Natural killer cell (primary cell): ENCODE measurements around the gene GATAD2A. TPM values are rescaled to one million over a fixed set of nuclear protein-coding genes. Genes with fewer than 3 reads are reported as not detected.
"Not testable (repeated sequence)": the region's sequence is repeated elsewhere in the genome, so short reads cannot be mapped to it uniquely, and the experiment has no call there.

Experiments used
- ATAC-seq, 3 donors: fragments of 150-1000 bp in 2 of 3; fragments of 200-7000 bp in 1 of 3; cut with Tn5 transposase; 1 replicate in 1 of 3; 2 replicates in 2 of 3; pipeline ENCODE4 v1.10.0; 2021; ENCODE audit warnings: mild to moderate bottlenecking in 2 of 3, moderate library complexity in 2 of 3
- DNase-seq, 2 donors: peaks; one replicate each; pipeline versions ENCODE4 v3.0.0 to v3.0.0-alpha.2; 2013 to 2021; ENCODE audit warnings: mixed read lengths in 1 of 2
- H3K27ac ChIP-seq: one replicate; pipeline ENCODE4 v1.5.1; 2013; ENCODE audit warnings: mild to moderate bottlenecking, low read length
- H3K27me3 ChIP-seq: one replicate; pipeline ENCODE4 v1.6.1; 2013; ENCODE audit warnings: low read length; ENCODE audit not compliant: control insufficient read depth, insufficient read depth
- H3K36me3 ChIP-seq: one replicate; pipeline ENCODE4 v1.6.1; 2013; ENCODE audit warnings: low read length; ENCODE audit not compliant: control insufficient read depth, insufficient read depth
- H3K4me1 ChIP-seq: one replicate; pipeline ENCODE4 v1.6.1; 2013; ENCODE audit warnings: low read length; ENCODE audit not compliant: control insufficient read depth, insufficient read depth
- H3K4me3 ChIP-seq: one replicate; pipeline ENCODE4 v1.5.1; 2013; ENCODE audit warnings: low read length
- H3K9me3 ChIP-seq: one replicate; pipeline ENCODE4 v1.6.1; 2013; ENCODE audit warnings: low read length; ENCODE audit not compliant: control insufficient read depth, insufficient read depth
- H3K27ac Mint-ChIP-seq, 2 donors: one replicate each; pipeline ENCODE4 v1.8.0; 2022; ENCODE audit warnings: mild to moderate bottlenecking in 2 of 2, mixed read lengths in 2 of 2, moderate library complexity in 1 of 2
- H3K27me3 Mint-ChIP-seq, 2 donors: one replicate each; pipeline ENCODE4 v1.8.0; 2022; ENCODE audit warnings: low read depth in 2 of 2, mixed read lengths in 2 of 2
- H3K36me3 Mint-ChIP-seq: one replicate; pipeline ENCODE4 v1.8.0; 2022; ENCODE audit warnings: mixed read lengths
- H3K4me1 Mint-ChIP-seq, 2 donors: one replicate each; pipeline ENCODE4 v1.8.0; 2022; ENCODE audit warnings: mixed read lengths in 2 of 2
- H3K4me3 Mint-ChIP-seq: one replicate; pipeline ENCODE4 v1.8.0; 2022; ENCODE audit warnings: mild to moderate bottlenecking, moderate library complexity, mixed read lengths
- H3K9me3 Mint-ChIP-seq, 2 donors: one replicate each; pipeline ENCODE4 v1.8.0; 2022; ENCODE audit warnings: mixed read lengths in 2 of 2
- CTCF ChIP-seq: fragments of 200-600 bp; IDR thresholded peaks from one replicate; pipeline ENCODE4 v1.8.0; 2022; ENCODE audit warnings: antibody characterized with exemption
- WGBS: methylation state at CpG from one replicate; pipeline ENCODE4 v1.1.7; 2013; ENCODE audit warnings: missing lambda C conversion rate; ENCODE audit not compliant: insufficient coverage; 5-methylcytosine and 5-hydroxymethylcytosine counted together
- intact Hi-C: fragments of 100-400 bp; cut with micrococcal nuclease; formaldehyde crosslinking; loops from one replicate; pipeline ENCODE4 v1.14.2; 2022
- total RNA-seq, 4 donors: library from RNA; stranded (reverse); fragments of 120-200 nt in 1 of 4; gene quantifications; one replicate each; pipeline versions ENCODE4 v1.2.3 to v1.2.4, GENCODE V29; 2013 to 2022

The GATAD2A gene
- total RNA-seq, 3 donors from 2014 or later (not counting 1 experiment from before 2014, with no cell fraction given): 209 to 232 (median 230) TPM

GRCh38 chr19:19387108-19387507 lies 18.4 kb upstream of the GATAD2A start:
- Histone ChIP-seq H3K36me3 (no peaks in the 10 kb centered on the region), H3K27me3 (no peaks in the 10 kb centered on the region), H3K9me3 (no peaks in the 10 kb centered on the region), H3K27ac (peak overlapping the region; percentile 90), H3K4me3 (peak overlapping the region; percentile 89), H3K4me1 (peaks cover 46% of the 10 kb centered on the region)
- peak overlapping the region; percentile 99 for H3K4me3 Mint-ChIP-seq
- H3K9me3 Mint-ChIP-seq: no peaks in the 10 kb centered on the region
- intact Hi-C loops: loop anchor here (5.0 kb wide), 1 partner anchor 35 kb away; no protein-coding TSS in a partner anchor
- TF ChIP-seq CTCF: no peak
- DNase-seq: no peak
- H3K27ac Mint-ChIP-seq: peak overlapping the region; percentile 98 to 100
- H3K36me3 Mint-ChIP-seq: no peaks in the 10 kb centered on the region
- ATAC-seq: no peak
- WGBS: 51% methylated on average over 4 of the region's 5 CpGs
- H3K4me1 Mint-ChIP-seq: peaks cover 52 to 58% of the 10 kb centered on the region in 2 donors
- no peaks in the 10 kb centered on the region for H3K27me3 Mint-ChIP-seq

GRCh38 chr19:19388568-19389555 lies 16.6 kb upstream of the GATAD2A start:
- no peaks in the 10 kb centered on the region for H3K36me3 Mint-ChIP-seq
- peak overlapping the region; percentile 99 for H3K4me3 Mint-ChIP-seq
- intact Hi-C loops: loop anchor here (5.0 kb wide), 1 partner anchor 33 kb away; no protein-coding TSS in a partner anchor
- DNase-seq: peak in 1 of 2 donors; percentile 33
- H3K4me3 ChIP-seq: no peak overlapping the region
- TF ChIP-seq CTCF: no peak
- peak overlapping the region; percentile 56 for H3K27ac ChIP-seq
- H3K27me3 Mint-ChIP-seq: no peaks in the 10 kb centered on the region
- no peaks in the 10 kb centered on the region for H3K36me3 ChIP-seq
- ATAC-seq: no peak
- H3K27me3 ChIP-seq: no peaks in the 10 kb centered on the region
- H3K4me1 Mint-ChIP-seq: peaks cover 57 to 58% of the 10 kb centered on the region in 2 donors
- H3K9me3 Mint-ChIP-seq: no peaks in the 10 kb centered on the region
- no peaks in the 10 kb centered on the region for H3K9me3 ChIP-seq
- H3K27ac Mint-ChIP-seq: peak overlapping the region; percentile 98 to 100
- WGBS: 64% methylated on average over 13 of the region's 13 CpGs
- H3K4me1 ChIP-seq: peaks cover 54% of the 10 kb centered on the region

GRCh38 chr19:19389683-19390082 lies 15.8 kb upstream of the GATAD2A start:
- H3K9me3 ChIP-seq, H3K27me3 ChIP-seq, H3K36me3 Mint-ChIP-seq, DNase-seq, H3K27ac ChIP-seq, H3K36me3 ChIP-seq, ATAC-seq, H3K4me3 ChIP-seq, H3K27me3 Mint-ChIP-seq, H3K9me3 Mint-ChIP-seq: not testable (repeated sequence)
- H3K4me1 ChIP-seq: peaks cover 57% of the 10 kb centered on the region
- Mint-ChIP-seq H3K4me3 (peak overlapping the region; percentile 99), H3K27ac (peak overlapping the region; percentile 98 to 100), H3K4me1 (peaks cover 61 to 62% of the 10 kb centered on the region in 2 donors)
- WGBS: 91% methylated on average over 12 of the region's 12 CpGs
- intact Hi-C loops: loop anchor here (5.0 kb wide), 1 partner anchor 33 kb away; no protein-coding TSS in a partner anchor

- H3K9me3 ChIP-seq, H3K27ac ChIP-seq, H3K36me3 Mint-ChIP-seq, H3K27me3 Mint-ChIP-seq, H3K27me3 ChIP-seq, ATAC-seq, H3K4me3 ChIP-seq, H3K9me3 Mint-ChIP-seq, H3K36me3 ChIP-seq, DNase-seq: not testable (repeated sequence)
- Mint-ChIP-seq H3K4me3 (peak overlapping the region; percentile 40), H3K4me1 (peaks cover 37 to 41% of the 10 kb centered on the region in 2 donors), H3K27ac (peak overlapping the region; percentile 76 to 86)
- intact Hi-C loops: loop anchor here (1.0 kb wide), 1 partner anchor 8 kb away; no protein-coding TSS in a partner anchor
- WGBS: 96% methylated on average over 7 of the region's 7 CpGs
- H3K4me1 ChIP-seq: peaks cover 29% of the 10 kb centered on the region
Measured at GRCh38 chr19:19394333-19394732, 11.1 kb upstream of the GATAD2A start.
